Coronary artery (tissue), 2 donors: Measurements from ENCODE around the gene LGI4.

Experiments used
- DNase-seq: peaks from one replicate; pipeline ENCODE4 v3.0.0-alpha.2; 2017; ENCODE audit warnings: low spot score
- H3K27ac ChIP-seq, 2 donors: fragments of 200-600 bp; sonication (generic); one replicate each; pipeline ENCODE4 v1.5.1; 2016 to 2019
- H3K4me3 ChIP-seq: fragments of 200-600 bp; sonication (generic); 2 replicates; pipeline ENCODE4 v1.5.1; 2016; ENCODE audit warnings: mild to moderate bottlenecking, moderate library complexity
- CTCF ChIP-seq: fragments of 200-600 bp; sonication (generic); IDR thresholded peaks from one replicate; pipeline ENCODE4 v1.5.1; 2019; ENCODE audit warnings: antibody characterized with exemption

Gene LGI4

DNA sequence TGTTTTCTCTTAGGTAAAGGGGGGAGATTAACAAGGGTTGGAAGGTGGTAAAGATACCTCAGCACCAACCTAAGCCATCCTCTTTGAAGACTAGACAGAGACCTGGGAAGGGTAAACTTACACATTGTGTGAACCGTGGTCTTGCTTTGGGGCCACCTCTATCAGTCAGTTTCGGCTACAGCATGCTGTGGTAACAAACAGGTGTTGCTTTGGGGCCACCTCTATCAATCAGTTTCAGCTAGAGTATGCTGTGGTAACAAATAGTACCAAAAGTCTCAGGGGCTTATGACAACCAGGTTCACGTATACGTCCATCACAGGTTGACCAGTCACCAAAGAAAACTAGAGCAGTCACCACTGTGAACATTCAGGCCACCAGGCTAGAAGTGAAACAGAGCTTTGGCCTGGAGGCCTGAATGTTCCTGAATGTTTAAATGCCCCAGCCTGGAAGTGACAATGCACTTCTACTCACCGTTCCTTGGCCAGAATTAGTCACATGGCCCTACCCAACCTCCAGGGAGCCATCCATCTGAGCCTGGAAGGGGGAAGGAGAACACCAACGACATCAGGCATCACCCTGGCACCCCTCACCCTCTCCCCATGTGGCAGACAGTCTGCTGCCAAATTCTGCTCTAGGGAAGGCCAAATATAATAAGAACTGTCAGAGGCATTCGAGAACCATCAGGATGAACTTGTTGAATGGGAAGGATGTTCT, 12.0 kb upstream of the LGI4 start:
- TF ChIP-seq CTCF, result no peak
- no peak for DNase-seq
- Histone ChIP-seq H3K4me3 (no peak overlapping the region), H3K27ac (no peak overlapping the region)

GRCh38 chr19:35144600-35145436, 10.0 kb upstream of the LGI4 start:
- no peak for TF ChIP-seq CTCF
- Histone ChIP-seq H3K27ac (no peak overlapping the region), H3K4me3 (no peak overlapping the region)
- no peak for DNase-seq

DNA sequence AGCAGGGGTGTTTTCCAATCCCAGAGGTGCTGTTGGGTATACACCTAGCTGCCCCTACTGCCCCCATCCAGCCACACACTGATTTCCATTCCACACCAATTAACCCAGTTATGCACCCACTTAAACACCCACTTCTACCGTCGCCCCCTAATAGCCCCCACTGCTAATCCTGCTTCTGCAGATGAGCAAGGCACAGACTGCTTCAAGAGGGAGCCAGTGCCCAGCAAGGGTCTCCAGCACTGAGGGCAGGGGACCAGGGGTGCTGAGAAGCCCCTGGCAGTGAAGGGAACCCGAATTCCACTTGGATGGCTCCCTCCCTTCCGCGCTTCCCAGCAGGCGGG, 9.4 kb upstream of the LGI4 start:
- Histone ChIP-seq H3K4me3 (no peak overlapping the region), H3K27ac (no peak overlapping the region)
- TF ChIP-seq CTCF, result no peak
- DNase-seq, result no peak

DNA sequence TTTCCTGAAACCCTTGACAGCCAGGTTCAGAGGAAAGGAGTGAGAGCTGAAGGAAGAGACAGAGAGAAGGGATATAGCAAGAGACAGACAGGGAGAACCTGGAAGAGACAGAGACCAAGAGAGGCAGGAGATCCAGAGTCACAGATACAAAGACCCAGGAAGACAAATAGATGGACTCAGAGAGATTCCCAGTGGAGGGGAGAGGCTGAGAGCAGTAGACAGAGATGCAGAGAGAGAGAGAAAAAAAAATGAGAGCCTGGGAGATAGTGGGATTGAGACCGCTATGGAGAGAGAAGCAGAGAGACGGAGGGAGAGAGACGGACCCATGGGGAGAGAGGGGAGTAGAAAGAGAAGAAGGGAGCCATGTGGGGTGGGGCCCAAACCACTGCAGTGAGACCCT, 9.0 kb upstream of the LGI4 start:
- Histone ChIP-seq H3K27ac (no peak overlapping the region), H3K4me3 (no peak overlapping the region)
- DNase-seq, result no peak

DNA sequence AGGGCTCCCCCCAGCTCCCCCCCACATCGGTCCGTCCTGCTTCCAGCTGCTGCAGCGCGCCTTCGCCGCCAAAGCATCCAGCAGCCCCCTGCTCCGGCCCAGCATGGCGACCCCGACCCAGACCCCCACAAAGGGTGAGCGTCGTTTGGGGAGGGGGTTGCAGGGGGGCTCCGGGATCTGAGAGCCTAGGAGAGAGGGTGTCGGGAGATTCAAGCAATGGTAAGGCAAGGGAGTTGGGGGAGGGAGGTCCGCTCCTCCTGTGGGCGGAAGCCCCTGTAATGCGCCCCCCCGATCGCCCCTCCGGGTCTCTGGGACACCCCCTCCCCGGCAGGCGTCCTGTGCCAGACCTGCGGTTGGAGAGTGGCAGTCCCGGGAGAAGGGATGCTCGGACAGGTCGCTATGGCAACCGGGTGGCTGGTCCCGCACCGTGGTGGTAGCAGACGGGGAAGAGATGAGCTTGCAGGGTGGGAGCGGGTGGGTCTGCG, 8.4 kb upstream of the LGI4 start, which contains the start of gene FXYD7:
Gene FXYD7 (plus strand): TSS at position 25 of the 485 bp plus-strand sequence. CDS start 79 bp downstream, at position 104.
- peak within 1 kb of the TSS; percentile 9 for H3K4me3 ChIP-seq
- TF ChIP-seq CTCF, result no peak
- peak within 1 kb of the TSS in 1 of 2 donors; percentile 13 for H3K27ac ChIP-seq
- DNase-seq, result no peak

More for the DNA sequence above, 9.0 kb upstream of the LGI4 start:
- TF ChIP-seq CTCF, result no peak

GRCh38 chr19:35142606-35143230, 7.9 kb upstream of the LGI4 start:
- no peak for DNase-seq
- peak overlapping the region; percentile 9 for H3K4me3 ChIP-seq
- peak; percentile 39 for TF ChIP-seq CTCF
- H3K27ac ChIP-seq, result peak overlapping the region in 1 of 2 donors; percentile 13
